GM13976 (cell line): Measurements from ENCODE around the gene SLC35F1.

Experiments used
- DNase-seq: peaks from one replicate; pipeline ENCODE4 v3.0.0; 2012; ENCODE audit warnings: low spot score
- CTCF ChIP-seq: IDR thresholded peaks from 2 replicates; pipeline ENCODE4 v1.5.1; 2012; ENCODE audit warnings: borderline replicate concordance, mild to moderate bottlenecking; ENCODE audit not compliant: insufficient read depth; ENCODE audit errors: extremely low read depth, missing control alignments, control extremely low read depth
- in situ Hi-C: fragments of 300-500 bp; cut with MboI; formaldehyde crosslinking; loops from one replicate; pipeline ENCODE4 v1.12.0; 2022; ENCODE audit warnings: low sequenced_read_pairs, mixed read lengths, inconsistent platforms; ENCODE audit not compliant: unreplicated experiment

The SLC35F1 gene

GRCh38 chr6:117906507-117906957, 532 bp upstream of the SLC35F1 start:
- TF ChIP-seq CTCF: no peak
- in situ Hi-C loops: no loop called here
- no peak for DNase-seq

GRCh38 chr6:117907601-117908245, 659 bp downstream of the SLC35F1 start:
- no peak for TF ChIP-seq CTCF
- in situ Hi-C loops: no loop called here
- DNase-seq: peak; percentile 48

GRCh38 chr6:117908246-117909068, 1.4 kb downstream of the SLC35F1 start:
- DNase-seq: no peak
- no peak for TF ChIP-seq CTCF
- in situ Hi-C loops: no loop called here

- DNase-seq: no peak
- TF ChIP-seq CTCF: no peak
- in situ Hi-C loops: no loop called here
These were observed 2.6 kb downstream of the SLC35F1 start for GRCh38 chr6:117909638-117910037.

- no peak for TF ChIP-seq CTCF
- no peak for DNase-seq
- in situ Hi-C loops: no loop called here
These were observed 3.5 kb downstream of the SLC35F1 start for GRCh38 chr6:117910549-117910948.

GRCh38 chr6:117911150-117911549, 4.1 kb downstream of the SLC35F1 start:
- DNase-seq: no peak
- in situ Hi-C loops: no loop called here
- TF ChIP-seq CTCF: no peak
